GM18502 (cell line): ENCODE results near the gene PARVA.

Experiments used
- ATAC-seq: cut with Tn5 transposase; IDR thresholded peaks from one replicate; pipeline ENCODE4 v1.9.1; 2021; ENCODE audit warnings: mild to moderate bottlenecking; ENCODE audit not compliant: unreplicated experiment, poor library complexity

The PARVA gene

GRCh38 chr11:12402691-12403120 is 25.3 kb downstream of the PARVA start:
- no peak for ATAC-seq

- ATAC-seq: no peak
Measured at GRCh38 chr11:12403122-12403996, 26.0 kb downstream of the PARVA start.

DNA sequence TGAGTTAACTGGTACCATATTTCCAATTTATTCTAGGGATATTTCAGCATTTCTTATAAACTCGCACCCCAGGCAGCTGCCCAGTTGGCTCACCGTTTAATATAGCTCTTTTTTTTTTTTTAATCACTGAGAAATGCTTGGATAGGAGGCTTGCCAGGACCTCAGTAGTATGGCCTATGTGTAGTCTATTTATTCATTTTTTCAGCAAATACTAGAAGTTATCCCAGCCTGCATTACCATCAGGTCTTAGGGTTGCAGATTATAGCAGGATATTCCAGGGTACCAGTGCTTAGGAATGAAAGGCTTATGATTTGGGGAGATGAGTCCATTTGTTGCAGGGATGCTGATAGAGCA is 26.6 kb downstream of the PARVA start:
- ATAC-seq: no peak

DNA sequence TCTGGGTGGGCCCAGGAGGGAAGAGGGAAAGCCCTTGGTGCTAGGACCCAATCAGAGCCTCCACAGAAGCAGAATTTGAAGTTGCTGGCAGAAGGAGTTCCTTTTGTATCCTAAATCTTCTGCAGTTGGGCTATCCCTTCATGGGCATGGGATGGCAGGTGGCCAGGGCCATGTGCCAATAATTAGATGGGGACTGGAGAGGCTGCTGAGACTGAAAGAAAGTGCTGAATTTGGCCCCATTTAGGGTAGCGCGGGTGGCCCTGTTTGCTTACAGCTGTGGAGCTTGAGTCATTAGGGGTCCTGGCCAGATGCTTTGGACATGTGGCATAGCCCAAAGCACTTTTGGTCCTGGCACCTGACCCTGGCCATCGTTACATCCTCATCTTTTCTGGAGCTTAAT is 27.1 kb downstream of the PARVA start:
- no peak for ATAC-seq

- no peak for ATAC-seq
Measured at GRCh38 chr11:12408156-12408770, 30.9 kb downstream of the PARVA start.

DNA sequence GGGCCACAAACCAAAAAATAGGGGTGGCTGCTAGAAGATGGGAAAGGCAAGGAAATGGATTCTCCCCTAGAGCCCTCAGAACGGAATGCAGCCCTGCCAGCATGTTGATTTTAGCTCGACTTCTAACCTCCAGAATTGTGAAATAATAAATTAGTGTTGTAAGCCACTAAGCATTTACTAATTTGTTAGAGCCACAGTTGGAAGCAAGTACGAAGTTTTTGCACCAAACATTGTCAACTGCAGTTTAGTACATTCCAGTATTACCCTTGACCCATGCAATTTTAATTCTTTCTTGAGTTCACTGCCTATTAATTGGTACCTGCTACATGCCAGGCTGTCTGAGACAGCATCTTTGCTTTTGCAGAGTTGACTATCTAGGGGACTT is 32.2 kb downstream of the PARVA start:
- ATAC-seq: no peak

DNA sequence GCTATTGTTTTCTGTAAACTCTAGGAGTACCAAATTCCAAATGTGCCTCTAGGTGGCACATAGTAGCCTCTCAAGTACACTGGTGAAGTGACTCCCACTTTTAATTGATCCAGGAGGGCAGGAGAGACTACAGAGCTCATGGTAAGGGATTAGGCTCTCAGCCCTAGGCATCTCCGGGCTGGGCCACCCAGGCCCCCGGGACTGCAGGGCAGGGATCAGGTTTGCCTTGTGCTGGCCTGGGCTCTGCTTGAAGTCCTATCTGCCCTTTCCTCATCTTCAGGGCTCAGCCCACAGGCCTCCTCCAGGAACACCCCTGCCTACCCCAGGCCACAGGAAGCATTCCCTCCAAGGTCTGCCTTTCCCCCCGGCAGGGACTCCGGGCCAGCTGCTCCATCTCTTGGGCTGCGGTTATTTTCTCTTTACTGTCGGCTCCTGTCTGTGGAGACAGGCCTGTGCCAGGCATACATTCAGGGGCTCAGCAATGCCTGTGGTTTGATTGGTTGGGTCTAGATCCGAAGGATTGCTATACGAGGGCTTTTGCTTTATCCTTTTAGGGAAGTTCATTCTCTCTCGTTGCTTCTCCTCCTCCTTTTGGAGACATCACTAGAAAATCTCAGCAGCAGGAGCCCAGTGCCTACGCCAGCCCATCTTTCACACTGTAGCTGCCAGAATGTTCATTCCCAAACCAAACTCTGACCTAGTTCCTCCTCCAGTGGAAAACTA is 32.8 kb downstream of the PARVA start:
- ATAC-seq: no peak

- no peak for ATAC-seq
Measured at GRCh38 chr11:12411393-12411792, 34.0 kb downstream of the PARVA start.

DNA sequence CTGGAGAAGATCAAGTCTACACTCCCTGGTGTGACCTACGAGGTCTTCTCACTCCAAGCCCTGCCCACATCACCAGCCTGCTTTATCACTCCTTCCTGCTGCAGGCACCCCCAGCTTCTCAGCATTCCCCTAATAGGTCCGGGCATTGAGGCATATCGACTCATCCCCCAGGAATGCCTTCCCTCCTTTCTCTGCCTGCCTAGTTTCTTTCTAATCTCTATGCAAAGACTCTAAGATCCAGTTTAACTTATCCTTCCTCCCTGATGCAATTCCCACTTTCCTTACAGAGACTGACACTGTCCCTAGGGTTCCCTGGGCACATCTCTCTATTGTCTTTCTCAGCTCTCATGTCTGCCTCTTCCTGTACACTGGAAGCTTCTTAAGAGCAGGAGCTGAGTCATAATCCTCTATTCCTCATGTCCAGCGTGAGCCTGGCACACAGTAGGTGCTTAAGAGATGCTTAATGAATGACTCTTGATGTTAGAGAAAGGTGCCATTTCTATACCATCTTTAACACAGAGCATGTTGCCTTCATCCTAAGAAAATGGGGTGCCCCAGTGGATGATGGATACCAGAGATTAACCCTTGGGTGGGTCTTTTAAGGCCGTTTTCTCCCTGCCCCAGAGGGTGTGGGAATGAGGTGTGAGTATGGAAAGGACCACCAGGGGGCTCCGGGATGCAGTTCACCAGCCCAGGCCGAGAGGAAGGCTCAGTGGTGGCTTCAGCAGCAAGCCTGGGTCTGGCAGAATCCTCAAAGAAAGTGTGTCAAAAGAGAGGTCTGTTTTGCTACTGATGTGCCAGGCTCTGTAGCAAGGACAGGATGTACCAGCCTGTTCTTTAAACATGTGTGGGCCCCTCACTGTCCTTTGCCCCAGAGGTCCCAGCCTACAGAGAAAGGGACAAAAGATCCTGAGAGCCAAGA is 34.7 kb downstream of the PARVA start:
- peak; percentile 69 for ATAC-seq

- no peak for ATAC-seq
Measured at GRCh38 chr11:12413141-12414052, 36.0 kb downstream of the PARVA start.

DNA sequence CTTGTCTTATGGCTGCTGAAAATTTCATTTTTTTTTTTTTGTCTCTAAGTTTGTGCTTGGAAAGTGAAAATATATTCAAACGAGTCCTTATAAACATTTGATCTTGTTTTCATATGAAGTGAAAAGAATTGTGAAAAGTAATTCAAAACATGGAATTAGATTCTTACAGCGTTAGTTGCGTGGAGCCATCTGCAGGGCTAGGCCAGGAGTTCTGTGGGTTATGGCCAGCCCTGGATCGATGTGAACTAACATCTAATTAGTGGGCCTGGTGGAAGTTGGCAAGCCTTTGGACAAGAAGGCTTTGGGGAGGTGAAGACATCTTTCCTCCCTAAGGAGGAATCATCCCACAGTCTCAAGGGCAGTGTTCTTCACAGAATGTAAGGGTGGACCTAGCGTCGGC is 37.2 kb downstream of the PARVA start:
- ATAC-seq: no peak

GRCh38 chr11:12415342-12415966 is 38.1 kb downstream of the PARVA start:
- no peak for ATAC-seq

DNA sequence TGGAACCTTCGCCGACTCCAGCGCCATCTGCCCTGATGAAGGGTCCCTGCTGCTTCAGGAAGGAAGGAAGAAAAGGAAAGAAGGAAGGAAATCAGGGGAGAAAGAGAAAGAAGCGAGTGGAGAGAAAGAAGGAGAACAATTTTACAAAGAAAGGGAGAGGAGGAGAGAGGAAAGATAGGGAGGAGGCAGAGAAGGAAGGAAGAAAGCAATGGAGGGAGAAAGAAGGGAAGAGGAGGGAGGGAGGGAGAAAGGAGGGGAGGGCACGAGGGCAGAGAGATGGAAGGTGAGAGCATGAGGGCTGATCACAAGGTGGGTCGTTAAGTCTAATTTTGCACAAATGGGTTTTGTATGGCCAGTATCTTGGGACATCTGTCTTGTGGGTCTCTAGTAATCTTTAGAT is 39.2 kb downstream of the PARVA start:
- ATAC-seq: no peak

GRCh38 chr11:12417691-12418611 is 40.6 kb downstream of the PARVA start:
- ATAC-seq: no peak

GRCh38 chr11:12420040-12420439 is 42.7 kb downstream of the PARVA start:
- ATAC-seq: no peak

DNA sequence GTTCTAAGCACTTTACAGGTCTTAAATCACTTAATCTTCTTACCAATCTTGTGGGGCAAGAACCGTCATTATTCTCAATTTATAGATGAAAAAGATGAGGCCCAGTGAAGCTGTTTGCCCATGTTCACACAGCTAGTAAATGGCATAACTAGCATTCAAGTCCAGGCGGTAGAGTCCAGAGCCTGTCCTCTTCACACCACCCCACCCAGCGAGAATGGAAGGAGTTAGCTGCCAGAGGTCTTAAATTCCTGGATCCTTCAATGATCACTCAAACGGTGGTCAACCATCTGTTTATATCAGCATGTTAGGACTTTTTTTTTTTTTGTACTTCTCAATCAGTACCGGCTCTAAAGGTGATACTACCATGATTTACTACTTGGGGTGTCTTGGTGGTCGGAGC is 43.3 kb downstream of the PARVA start:
- ATAC-seq: no peak

GRCh38 chr11:12421386-12421785 is 44.0 kb downstream of the PARVA start:
- ATAC-seq: no peak

DNA sequence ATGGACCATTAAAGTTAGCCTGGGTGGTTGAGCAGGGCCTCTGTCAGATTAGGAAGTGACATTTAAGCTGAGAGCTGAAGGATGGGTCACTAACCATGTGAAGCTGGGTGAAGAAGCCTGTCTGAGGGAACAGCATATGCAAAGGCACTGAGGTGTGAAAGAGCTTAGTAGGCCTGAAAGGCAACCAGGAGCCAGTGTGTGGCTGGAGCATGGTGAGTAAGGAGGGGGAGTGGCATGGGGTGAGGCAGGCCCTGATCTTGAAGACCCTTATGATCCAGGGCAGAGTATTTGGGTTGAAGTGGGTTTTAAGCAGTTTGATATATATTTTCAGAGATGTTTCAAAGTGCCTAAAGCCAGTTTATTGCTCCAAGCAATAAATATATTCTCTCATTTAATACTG is 48.8 kb downstream of the PARVA start:
- ATAC-seq: no peak
